ENCODE results near the gene BIVM. TPM values are rescaled to one million over a fixed set of nuclear protein-coding genes. Genes with fewer than 3 reads are reported as not detected.

BIVM gene
- total RNA-seq, 1 donor from 2014 or later = 7.9 TPM

DNA sequence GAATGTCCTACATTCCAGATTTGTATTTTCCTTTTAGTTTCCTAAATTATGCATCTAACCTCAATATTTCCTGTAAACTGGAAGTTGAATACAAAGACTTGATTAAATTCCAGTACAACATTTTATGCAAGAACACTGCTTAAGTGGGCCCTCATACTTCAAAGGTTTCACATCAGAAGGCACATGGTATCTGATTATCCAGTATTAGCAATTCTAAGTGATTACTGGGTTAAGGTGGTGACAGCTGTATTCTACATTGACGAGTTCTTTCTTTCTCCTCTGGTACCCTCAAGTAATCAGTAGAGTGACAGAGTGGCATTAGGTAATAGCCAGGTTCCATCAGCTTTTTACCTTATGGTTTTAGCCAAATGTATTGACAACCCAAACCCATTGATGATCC, 18.3 kb downstream of the BIVM start:
- Histone ChIP-seq H3K36me3 (ENCODE audit: control insufficient read depth, insufficient read depth, low read length) (no peaks in the 10 kb centered on the region), H3K4me3 (ENCODE audit: low read depth, low read length) (no peak overlapping the region), H3K27me3 (ENCODE audit: control insufficient read depth, insufficient read depth, low read length) (no peaks in the 10 kb centered on the region)
- DNase-seq (ENCODE audit: low read depth) (no peak), FAIRE-seq (no peak)
- TF ChIP-seq, protein P1, sequence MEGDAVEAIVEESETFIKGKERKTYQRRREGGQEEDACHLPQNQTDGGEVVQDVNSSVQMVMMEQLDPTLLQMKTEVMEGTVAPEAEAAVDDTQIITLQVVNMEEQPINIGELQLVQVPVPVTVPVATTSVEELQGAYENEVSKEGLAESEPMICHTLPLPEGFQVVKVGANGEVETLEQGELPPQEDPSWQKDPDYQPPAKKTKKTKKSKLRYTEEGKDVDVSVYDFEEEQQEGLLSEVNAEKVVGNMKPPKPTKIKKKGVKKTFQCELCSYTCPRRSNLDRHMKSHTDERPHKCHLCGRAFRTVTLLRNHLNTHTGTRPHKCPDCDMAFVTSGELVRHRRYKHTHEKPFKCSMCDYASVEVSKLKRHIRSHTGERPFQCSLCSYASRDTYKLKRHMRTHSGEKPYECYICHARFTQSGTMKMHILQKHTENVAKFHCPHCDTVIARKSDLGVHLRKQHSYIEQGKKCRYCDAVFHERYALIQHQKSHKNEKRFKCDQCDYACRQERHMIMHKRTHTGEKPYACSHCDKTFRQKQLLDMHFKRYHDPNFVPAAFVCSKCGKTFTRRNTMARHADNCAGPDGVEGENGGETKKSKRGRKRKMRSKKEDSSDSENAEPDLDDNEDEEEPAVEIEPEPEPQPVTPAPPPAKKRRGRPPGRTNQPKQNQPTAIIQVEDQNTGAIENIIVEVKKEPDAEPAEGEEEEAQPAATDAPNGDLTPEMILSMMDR (IDR thresholded peaks at IDR 0.05; ENCODE audit: insufficient read depth, low read length, severe bottlenecking) = no peak

DNA sequence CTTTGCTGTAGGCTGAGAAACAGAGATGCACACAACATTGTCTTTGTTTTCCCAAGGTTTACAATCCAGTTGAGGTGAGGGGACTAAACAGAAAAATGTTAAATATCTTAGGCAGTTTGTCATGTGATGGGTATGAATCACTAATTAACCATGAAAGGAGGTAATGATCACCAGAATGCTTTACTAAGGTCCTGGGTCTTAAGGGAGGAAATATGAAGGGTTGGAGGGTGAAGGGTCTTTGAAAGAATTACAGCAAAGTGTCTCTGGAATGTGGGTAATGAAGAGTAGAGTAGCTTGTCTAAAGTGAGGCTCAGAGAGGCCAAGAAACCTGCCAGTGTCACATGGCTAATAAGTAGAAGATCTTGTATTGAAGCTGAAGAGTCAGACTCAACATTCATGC, 19.0 kb downstream of the BIVM start:
- Histone ChIP-seq H3K4me3 (ENCODE audit: low read depth, low read length) (no peak overlapping the region), H3K27me3 (ENCODE audit: control insufficient read depth, insufficient read depth, low read length) (no peaks in the 10 kb centered on the region), H3K36me3 (ENCODE audit: control insufficient read depth, insufficient read depth, low read length) (no peaks in the 10 kb centered on the region)
- TF ChIP-seq, protein P1 (IDR thresholded peaks at IDR 0.05; ENCODE audit: insufficient read depth, low read length, severe bottlenecking) = no peak
- FAIRE-seq (no peak), DNase-seq (ENCODE audit: low read depth) (no peak)

DNA sequence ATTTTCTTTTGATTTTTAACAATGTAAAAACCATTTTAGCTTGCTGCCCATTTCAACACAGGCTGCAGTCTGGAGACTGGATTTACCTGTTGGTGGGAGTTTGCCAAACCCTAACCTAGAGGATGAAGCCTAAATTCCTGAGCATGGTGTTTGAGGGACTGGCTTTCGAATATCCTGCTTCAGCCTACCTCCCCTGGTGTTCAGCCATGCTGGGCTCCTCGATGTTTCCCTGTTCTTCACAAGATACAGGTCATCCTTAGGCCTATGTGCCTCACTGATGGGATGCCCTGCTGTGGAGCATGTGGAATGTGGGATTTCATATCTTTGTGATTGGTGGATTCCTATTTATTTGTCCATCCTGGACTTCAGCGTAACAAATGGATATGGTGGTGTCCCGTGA, 26.5 kb downstream of the BIVM start:
- DNase-seq (ENCODE audit: low read depth) (peak; percentile 13), FAIRE-seq (no peak)
- TF ChIP-seq, protein P1 (IDR thresholded peaks at IDR 0.05; ENCODE audit: insufficient read depth, low read length, severe bottlenecking) = no peak
- H3K27me3 ChIP-seq (ENCODE audit: control insufficient read depth, insufficient read depth, low read length) = no peaks in the 10 kb centered on the region
- peaks cover 3% of the 10 kb centered on the region for H3K36me3 ChIP-seq (ENCODE audit: control insufficient read depth, insufficient read depth, low read length)
- H3K4me3 ChIP-seq (ENCODE audit: low read depth, low read length) = no peak overlapping the region

DNA sequence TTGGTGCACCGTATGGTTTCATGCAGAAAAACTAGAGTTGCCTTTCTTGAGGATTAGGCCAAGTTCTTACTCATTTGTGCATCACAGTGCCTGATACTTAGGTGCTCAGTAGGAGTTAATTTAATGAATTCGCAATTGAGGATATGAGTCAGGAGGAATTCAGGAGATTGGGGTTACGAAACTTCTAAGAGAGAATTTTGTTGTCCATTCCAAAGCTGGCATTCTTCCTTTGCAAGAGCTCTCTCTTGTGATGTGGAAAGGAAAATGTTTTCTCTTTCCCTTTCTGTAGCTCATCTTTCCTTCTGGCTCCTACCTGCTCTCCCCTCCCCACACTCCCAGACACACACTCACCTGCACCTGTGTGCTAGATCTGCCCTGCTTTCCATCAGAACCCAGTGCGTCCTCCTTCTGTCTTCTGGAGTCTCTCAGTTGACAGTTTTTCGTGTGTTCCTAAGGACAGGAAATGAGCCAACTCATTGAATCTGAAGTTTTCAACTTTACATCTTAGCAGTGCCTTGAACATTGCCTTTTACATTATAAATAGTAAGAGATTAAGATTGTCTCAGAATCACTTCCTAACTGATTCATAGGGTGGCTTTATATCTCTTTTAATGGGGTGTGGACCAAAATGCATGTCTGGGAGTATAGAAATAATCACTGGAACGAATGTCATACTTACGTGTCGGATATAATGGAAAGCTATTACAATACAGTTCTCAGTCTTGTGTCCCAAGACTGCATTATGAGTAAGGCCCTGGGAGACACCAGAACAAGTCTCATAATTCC, 27.2 kb downstream of the BIVM start:
- no peak for FAIRE-seq

DNA sequence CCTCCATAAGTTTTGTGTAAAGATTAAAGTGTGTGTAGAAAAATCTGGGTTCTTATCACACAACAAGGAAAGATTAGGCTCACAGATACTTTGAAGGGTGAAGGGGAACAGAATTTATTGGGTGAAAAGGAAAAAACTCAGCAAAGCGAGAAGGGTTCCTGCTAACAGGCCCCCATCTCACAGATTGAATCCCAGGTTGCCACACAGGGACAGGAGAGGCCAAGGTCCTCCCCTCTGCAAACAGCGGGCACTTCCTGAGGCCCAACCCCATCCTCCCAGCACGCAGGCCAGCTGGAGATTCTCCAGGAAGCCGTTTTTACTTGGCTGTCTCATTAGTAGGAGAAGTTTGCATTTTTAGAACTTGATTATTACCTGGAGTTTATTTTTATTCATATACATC, 31.7 kb downstream of the BIVM start:
- Histone ChIP-seq H3K27me3 (ENCODE audit: control insufficient read depth, insufficient read depth, low read length) (no peaks in the 10 kb centered on the region), H3K36me3 (ENCODE audit: control insufficient read depth, insufficient read depth, low read length) (peaks cover 7% of the 10 kb centered on the region), H3K4me3 (ENCODE audit: low read depth, low read length) (no peak overlapping the region)
- TF ChIP-seq, protein P1 (IDR thresholded peaks at IDR 0.05; ENCODE audit: insufficient read depth, low read length, severe bottlenecking) = no peak
- DNase-seq (ENCODE audit: low read depth) (no peak), FAIRE-seq (no peak)

More for the DNA sequence above, 27.2 kb downstream of the BIVM start:
- H3K27me3 ChIP-seq (ENCODE audit: control insufficient read depth, insufficient read depth, low read length) = no peaks in the 10 kb centered on the region
- TF ChIP-seq, protein P1 (IDR thresholded peaks at IDR 0.05; ENCODE audit: insufficient read depth, low read length, severe bottlenecking) = no peak
- H3K4me3 ChIP-seq (ENCODE audit: low read depth, low read length) = no peak overlapping the region
- peak; percentile 96 for DNase-seq (ENCODE audit: low read depth)
- peaks cover 3% of the 10 kb centered on the region for H3K36me3 ChIP-seq (ENCODE audit: control insufficient read depth, insufficient read depth, low read length)

DNA sequence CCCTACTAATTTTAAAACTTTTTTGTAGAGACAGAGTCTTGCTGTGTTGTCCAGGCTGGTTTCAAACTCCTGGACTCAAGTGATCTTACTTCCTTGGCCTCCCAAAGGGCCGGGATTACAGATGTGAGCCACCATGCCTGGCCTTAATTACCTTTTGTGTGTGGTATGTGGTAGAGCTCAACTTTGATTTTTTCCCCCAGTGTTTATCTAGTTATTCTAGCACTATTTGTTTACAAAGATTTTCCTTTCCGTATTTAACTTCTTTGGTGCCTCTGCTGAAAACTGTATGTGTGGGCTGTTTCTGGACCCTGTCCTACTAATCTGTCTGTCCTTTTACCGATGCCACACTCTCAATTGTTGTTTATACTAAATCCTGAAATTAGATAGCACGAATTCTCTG, 37.6 kb downstream of the BIVM start:
- Histone ChIP-seq H3K4me3 (ENCODE audit: low read depth, low read length) (no peak overlapping the region), H3K27me3 (ENCODE audit: control insufficient read depth, insufficient read depth, low read length) (no peaks in the 10 kb centered on the region), H3K36me3 (ENCODE audit: control insufficient read depth, insufficient read depth, low read length) (peaks cover 9% of the 10 kb centered on the region)
- FAIRE-seq (no peak), DNase-seq (ENCODE audit: low read depth) (no peak)
- TF ChIP-seq, protein P1 (IDR thresholded peaks at IDR 0.05; ENCODE audit: insufficient read depth, low read length, severe bottlenecking) = no peak

All from bronchial epithelial cell (primary cell).